ENCODE data around the gene CALML6. TPM values are rescaled to one million over a fixed set of nuclear protein-coding genes. Genes with fewer than 3 reads are reported as not detected.

Gene CALML6
- polyA plus RNA-seq, 1 donor: 1.8 TPM

GRCh38 chr1:1958071-1958541 lies 43.0 kb downstream of the CALML6 start:
- Histone ChIP-seq H3K4me3 (ENCODE audit: low read length) (no peak overlapping the region), H3K27me3 (ENCODE audit: control insufficient read depth, insufficient read depth, low read length) (peaks cover 11% of the 10 kb centered on the region), H3K27ac (ENCODE audit: low read length) (no peak overlapping the region), H3K36me3 (ENCODE audit: control insufficient read depth, insufficient read depth, low read length) (no peaks in the 10 kb centered on the region), H3K9me3 (ENCODE audit: control insufficient read depth, low read depth, low read length) (peaks cover 6% of the 10 kb centered on the region), H3K4me1 (ENCODE audit: control insufficient read depth, insufficient read depth, low read length) (peaks cover 7% of the 10 kb centered on the region)
- DNase-seq: no peak
- no CpG with 5 or more reads among the region's 29 CpGs for WGBS (ENCODE audit: insufficient coverage, low lambda C conversion rate)

- H3K4me3 ChIP-seq (ENCODE audit: low read length): no peak overlapping the region
- H3K27ac ChIP-seq (ENCODE audit: low read length): no peak overlapping the region
- peaks cover 6% of the 10 kb centered on the region for H3K9me3 ChIP-seq (ENCODE audit: control insufficient read depth, low read depth, low read length)
- 90% methylated on average over 2 of the region's 12 CpGs for WGBS (ENCODE audit: insufficient coverage, low lambda C conversion rate)
- peaks cover 7% of the 10 kb centered on the region for H3K4me1 ChIP-seq (ENCODE audit: control insufficient read depth, insufficient read depth, low read length)
- DNase-seq: no peak
- H3K27me3 ChIP-seq (ENCODE audit: control insufficient read depth, insufficient read depth, low read length): peaks cover 16% of the 10 kb centered on the region
- H3K36me3 ChIP-seq (ENCODE audit: control insufficient read depth, insufficient read depth, low read length): no peaks in the 10 kb centered on the region
These were observed 44.4 kb downstream of the CALML6 start for GRCh38 chr1:1959459-1959839.

GRCh38 chr1:1959840-1960479 lies 44.9 kb downstream of the CALML6 start:
- no CpG with 5 or more reads among the region's 23 CpGs for whole genome bisulfite sequencing (ENCODE audit: insufficient coverage, low lambda C conversion rate)
- H3K36me3 ChIP-seq (ENCODE audit: control insufficient read depth, insufficient read depth, low read length): no peaks in the 10 kb centered on the region
- peaks cover 4% of the 10 kb centered on the region for H3K9me3 ChIP-seq (ENCODE audit: control insufficient read depth, low read depth, low read length)
- peak; percentile 79 to 81 for DNase-seq
- H3K4me3 ChIP-seq (ENCODE audit: low read length): no peak overlapping the region
- H3K27ac ChIP-seq (ENCODE audit: low read length): no peak overlapping the region
- peaks cover 7% of the 10 kb centered on the region for H3K4me1 ChIP-seq (ENCODE audit: control insufficient read depth, insufficient read depth, low read length)
- H3K27me3 ChIP-seq (ENCODE audit: control insufficient read depth, insufficient read depth, low read length): peaks cover 18% of the 10 kb centered on the region

GRCh38 chr1:1960480-1961196 lies 45.6 kb downstream of the CALML6 start:
- DNase-seq: no peak
- WGBS (ENCODE audit: insufficient coverage, low lambda C conversion rate): 70% methylated on average over 2 of the region's 17 CpGs
- Histone ChIP-seq H3K4me1 (ENCODE audit: control insufficient read depth, insufficient read depth, low read length) (peaks cover 7% of the 10 kb centered on the region), H3K27me3 (ENCODE audit: control insufficient read depth, insufficient read depth, low read length) (peaks cover 25% of the 10 kb centered on the region), H3K9me3 (ENCODE audit: control insufficient read depth, low read depth, low read length) (no peaks in the 10 kb centered on the region), H3K27ac (ENCODE audit: low read length) (no peak overlapping the region), H3K4me3 (ENCODE audit: low read length) (no peak overlapping the region), H3K36me3 (ENCODE audit: control insufficient read depth, insufficient read depth, low read length) (no peaks in the 10 kb centered on the region)

GRCh38 chr1:1962752-1963151 lies 47.7 kb downstream of the CALML6 start:
- Histone ChIP-seq H3K9me3 (ENCODE audit: control insufficient read depth, low read depth, low read length) (no peaks in the 10 kb centered on the region), H3K4me3 (ENCODE audit: low read length) (no peak overlapping the region), H3K27me3 (ENCODE audit: control insufficient read depth, insufficient read depth, low read length) (peaks cover 32% of the 10 kb centered on the region), H3K27ac (ENCODE audit: low read length) (no peak overlapping the region), H3K36me3 (ENCODE audit: control insufficient read depth, insufficient read depth, low read length) (no peaks in the 10 kb centered on the region), H3K4me1 (ENCODE audit: control insufficient read depth, insufficient read depth, low read length) (peaks cover 7% of the 10 kb centered on the region)
- WGBS (ENCODE audit: insufficient coverage, low lambda C conversion rate): 80% methylated on average over 1 of the region's 2 CpGs
- no peak for DNase-seq

GRCh38 chr1:1963570-1963969 lies 48.5 kb downstream of the CALML6 start:
- Histone ChIP-seq H3K27me3 (ENCODE audit: control insufficient read depth, insufficient read depth, low read length) (peaks cover 32% of the 10 kb centered on the region), H3K9me3 (ENCODE audit: control insufficient read depth, low read depth, low read length) (no peaks in the 10 kb centered on the region)
- WGBS (ENCODE audit: insufficient coverage, low lambda C conversion rate): no CpG with 5 or more reads among the region's 17 CpGs

GRCh38 chr1:1964811-1965210 lies 49.8 kb downstream of the CALML6 start:
- DNase-seq: no peak
- peaks cover 7% of the 10 kb centered on the region for H3K4me1 ChIP-seq (ENCODE audit: control insufficient read depth, insufficient read depth, low read length)
- H3K4me3 ChIP-seq (ENCODE audit: low read length): no peak overlapping the region
- no peaks in the 10 kb centered on the region for H3K36me3 ChIP-seq (ENCODE audit: control insufficient read depth, insufficient read depth, low read length)
- H3K9me3 ChIP-seq (ENCODE audit: control insufficient read depth, low read depth, low read length): peaks cover 8% of the 10 kb centered on the region
- H3K27ac ChIP-seq (ENCODE audit: low read length): no peak overlapping the region
- peaks cover 32% of the 10 kb centered on the region for H3K27me3 ChIP-seq (ENCODE audit: control insufficient read depth, insufficient read depth, low read length)
- WGBS (ENCODE audit: insufficient coverage, low lambda C conversion rate): no CpG with 5 or more reads among the region's 25 CpGs

More at GRCh38 chr1:1963570-1963969, 48.5 kb downstream of the CALML6 start:
- Histone ChIP-seq H3K36me3 (ENCODE audit: control insufficient read depth, insufficient read depth, low read length) (no peaks in the 10 kb centered on the region), H3K27ac (ENCODE audit: low read length) (no peak overlapping the region), H3K4me3 (ENCODE audit: low read length) (no peak overlapping the region), H3K4me1 (ENCODE audit: control insufficient read depth, insufficient read depth, low read length) (peaks cover 7% of the 10 kb centered on the region)
- no peak for DNase-seq

- WGBS (ENCODE audit: insufficient coverage, low lambda C conversion rate): no CpG with 5 or more reads among the region's 10 CpGs
- Histone ChIP-seq H3K4me1 (ENCODE audit: control insufficient read depth, insufficient read depth, low read length) (peaks cover 2% of the 10 kb centered on the region), H3K27ac (ENCODE audit: low read length) (no peak overlapping the region), H3K36me3 (ENCODE audit: control insufficient read depth, insufficient read depth, low read length) (no peaks in the 10 kb centered on the region), H3K9me3 (ENCODE audit: control insufficient read depth, low read depth, low read length) (peaks cover 12% of the 10 kb centered on the region), H3K4me3 (ENCODE audit: low read length) (no peak overlapping the region), H3K27me3 (ENCODE audit: control insufficient read depth, insufficient read depth, low read length) (peaks cover 32% of the 10 kb centered on the region)
- no peak for DNase-seq
These were observed 50.5 kb downstream of the CALML6 start for GRCh38 chr1:1965546-1965945.

GRCh38 chr1:1966071-1966740 lies 51.1 kb downstream of the CALML6 start:
- H3K27ac ChIP-seq (ENCODE audit: low read length): no peak overlapping the region
- H3K36me3 ChIP-seq (ENCODE audit: control insufficient read depth, insufficient read depth, low read length): no peaks in the 10 kb centered on the region
- DNase-seq: no peak
- no peak overlapping the region for H3K4me3 ChIP-seq (ENCODE audit: low read length)
- H3K4me1 ChIP-seq (ENCODE audit: control insufficient read depth, insufficient read depth, low read length): no peaks in the 10 kb centered on the region
- 70% methylated on average over 3 of the region's 38 CpGs for WGBS (ENCODE audit: insufficient coverage, low lambda C conversion rate)
- peaks cover 28% of the 10 kb centered on the region for H3K27me3 ChIP-seq (ENCODE audit: control insufficient read depth, insufficient read depth, low read length)
- peaks cover 12% of the 10 kb centered on the region for H3K9me3 ChIP-seq (ENCODE audit: control insufficient read depth, low read depth, low read length)
